ENCODE measurements around the gene STX10.
"Not testable (repeated sequence)": the region's sequence is repeated elsewhere in the genome, so short reads cannot be mapped to it uniquely, and the experiment has no call there.

The STX10 gene

GRCh38 chr19:13164343-13165161 lies 14.4 kb upstream of the STX10 start:
- no peak for DNase-seq

GRCh38 chr19:13163609-13164342 lies 13.6 kb upstream of the STX10 start:
- peak; percentile 38 for DNase-seq

DNA sequence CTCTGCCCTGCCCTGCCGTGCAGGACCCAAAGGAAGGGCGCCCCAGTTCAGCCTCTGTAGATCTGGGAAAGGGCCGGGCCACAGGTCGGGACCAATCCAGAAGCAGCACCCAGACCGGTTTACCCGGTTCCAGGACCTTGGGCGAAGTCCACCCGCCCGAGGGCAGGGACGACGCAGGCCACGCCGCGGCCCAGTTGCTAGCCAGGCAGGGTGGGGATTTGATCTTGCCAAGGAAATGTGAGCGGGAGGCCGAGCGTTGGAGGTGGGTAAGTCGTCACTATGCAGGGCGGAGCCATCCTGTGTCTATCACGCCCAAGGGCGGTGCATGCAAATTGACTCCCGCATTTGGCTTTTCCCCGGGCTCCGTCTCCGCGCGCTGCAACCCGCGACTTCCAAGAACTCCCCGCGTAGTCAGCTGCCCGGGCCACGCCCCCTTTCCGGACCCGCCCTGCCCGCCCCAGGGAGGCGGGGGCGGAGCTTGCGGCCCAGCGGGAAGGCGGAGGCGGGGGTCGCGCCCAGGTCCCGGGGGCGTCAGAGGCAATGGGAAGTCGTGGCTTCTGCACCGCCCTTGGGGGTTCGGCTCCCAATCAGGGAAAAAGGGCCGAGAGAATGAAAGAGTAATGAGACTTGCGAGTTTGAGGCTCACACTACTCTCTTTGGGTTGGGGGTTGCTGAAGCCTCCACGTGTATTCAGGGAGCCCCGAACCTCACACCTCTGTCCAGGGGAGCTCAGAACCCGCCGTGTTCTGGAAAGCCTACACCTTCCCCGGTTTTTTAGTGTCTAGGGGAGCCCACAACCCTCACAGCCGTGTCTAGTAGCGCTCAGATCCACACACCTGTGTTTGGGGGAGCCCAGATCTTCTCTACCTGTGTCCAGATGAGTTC lies 12.8 kb upstream of the STX10 start:
- DNase-seq = peak; percentile 95

DNA sequence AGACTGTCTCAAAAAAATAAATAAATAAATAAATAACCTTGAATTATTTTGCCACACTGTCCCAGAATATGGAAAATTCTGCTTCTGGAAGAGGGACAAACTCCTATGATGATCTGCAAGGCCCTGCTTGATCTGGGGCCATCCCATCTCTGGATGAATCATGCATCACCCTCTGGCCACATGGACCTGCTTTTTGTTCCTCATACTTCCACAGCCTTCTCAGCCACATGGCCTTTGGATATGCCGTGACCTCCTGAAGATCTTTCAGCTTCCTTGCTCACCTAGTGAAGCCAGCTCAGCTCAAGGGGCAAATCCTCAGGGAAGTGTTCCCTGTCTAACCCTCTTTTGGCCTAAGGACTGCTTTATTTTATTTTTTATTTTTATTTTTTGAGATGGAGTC lies 10.4 kb upstream of the STX10 start:
- DNase-seq = peak; percentile 69

GRCh38 chr19:13159713-13160112 lies 9.5 kb upstream of the STX10 start:
- no peak for DNase-seq

- peak; percentile 71 for DNase-seq
These were observed 5.5 kb upstream of the STX10 start for GRCh38 chr19:13155472-13156359.

GRCh38 chr19:13154911-13155471 lies 4.8 kb upstream of the STX10 start:
- DNase-seq = peak; percentile 71

GRCh38 chr19:13154241-13154778 lies 4.1 kb upstream of the STX10 start:
- peak; percentile 99 for DNase-seq

- DNase-seq = peak; percentile 50
These were observed 3.5 kb upstream of the STX10 start for GRCh38 chr19:13153569-13154240.

- DNase-seq = peak; percentile 96
These were observed 2.9 kb upstream of the STX10 start for GRCh38 chr19:13152974-13153568.

GRCh38 chr19:13152356-13152973 lies 2.3 kb upstream of the STX10 start:
- no peak for DNase-seq

DNA sequence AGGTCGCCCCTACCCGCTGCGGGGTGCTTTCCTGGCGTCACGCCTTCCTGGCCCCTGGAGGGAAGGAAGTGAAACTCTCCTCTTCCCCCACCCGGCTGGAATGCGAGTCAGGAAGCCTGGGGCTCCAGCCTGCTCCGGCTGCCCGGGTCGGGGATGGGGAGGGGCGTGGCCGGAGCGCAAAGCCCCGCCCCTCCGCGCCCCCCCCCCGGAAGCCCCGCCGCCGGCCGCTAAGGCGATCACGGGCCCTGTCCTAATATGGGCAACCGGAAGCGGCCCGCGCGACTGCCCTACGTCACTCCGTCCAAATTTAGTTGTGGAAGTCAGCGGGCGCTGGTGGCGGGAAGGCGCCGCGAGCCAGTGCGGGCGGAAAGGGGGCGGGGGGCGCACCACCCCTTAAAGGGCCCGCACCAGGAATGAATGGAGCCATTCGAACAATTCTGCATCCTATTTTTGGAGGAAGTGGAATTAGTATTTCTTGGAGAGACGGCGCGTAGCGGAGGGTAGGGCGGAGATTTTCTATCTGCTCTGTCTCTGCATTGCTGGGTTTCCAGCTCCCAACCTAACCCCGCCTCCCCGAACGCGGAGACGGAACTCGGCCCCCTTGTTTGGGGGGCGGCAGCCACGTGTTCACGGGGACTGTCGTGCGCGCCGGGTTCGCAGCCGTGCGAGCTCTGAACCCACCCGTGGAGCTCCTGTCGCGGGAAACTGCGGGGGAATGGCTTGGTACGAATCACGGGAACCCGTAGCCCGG lies 1.6 kb upstream of the STX10 start:
- DNase-seq = peak; percentile 97

GRCh38 chr19:13150931-13151604 lies 893 bp upstream of the STX10 start:
- no peak for DNase-seq

DNA sequence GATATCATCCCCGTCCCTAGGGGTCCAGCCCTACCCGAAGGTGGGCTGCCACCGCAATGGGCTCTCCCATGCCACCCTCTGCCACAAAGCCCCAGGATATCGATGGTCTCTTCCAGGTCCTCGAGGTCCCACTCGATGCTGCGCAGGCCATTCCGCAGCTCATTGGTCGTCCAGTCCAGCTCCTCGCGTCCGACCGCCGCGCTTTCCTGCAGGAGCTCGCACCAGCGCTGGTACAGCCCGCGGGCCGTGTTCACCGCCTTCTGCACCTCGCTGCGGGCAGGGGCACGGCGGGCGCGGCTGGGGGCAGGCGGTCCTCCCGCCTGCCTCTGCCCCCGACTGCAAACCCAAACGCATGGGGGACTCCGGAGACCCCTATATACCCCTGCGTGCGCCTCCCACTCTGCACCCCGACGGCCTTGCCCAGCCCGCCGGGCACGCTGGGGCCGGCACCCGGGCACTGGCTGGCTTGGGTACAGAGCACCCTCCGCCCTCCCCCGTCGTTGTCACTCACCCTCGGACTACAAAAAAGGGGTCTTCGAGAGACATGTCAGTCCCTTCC lies 468 bp downstream of the STX10 start:
- DNase-seq = peak; percentile 39

DNA sequence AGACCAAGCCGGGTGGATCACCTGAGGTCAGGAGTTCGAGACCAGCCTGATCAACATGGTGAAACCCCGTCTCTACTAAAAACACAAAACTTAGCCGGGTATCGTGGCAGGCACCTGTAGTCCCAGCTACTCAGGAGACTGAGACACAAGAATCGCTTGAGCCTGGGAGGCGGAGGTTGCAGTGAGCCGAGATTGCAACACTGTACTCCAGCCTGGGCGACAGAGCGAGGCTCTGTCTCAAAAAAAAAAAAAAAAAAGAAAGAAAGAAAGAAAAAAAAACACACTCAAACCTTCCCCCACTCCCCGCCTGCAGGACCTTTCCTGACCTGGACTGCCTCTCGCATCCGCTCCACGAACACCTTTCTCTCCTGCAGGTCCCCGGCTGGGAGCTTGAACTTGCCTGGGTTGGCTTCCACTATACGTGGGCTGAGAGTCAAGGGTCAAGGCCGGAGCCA lies 975 bp downstream of the STX10 start:
- DNase-seq = not testable (repeated sequence)

DNA sequence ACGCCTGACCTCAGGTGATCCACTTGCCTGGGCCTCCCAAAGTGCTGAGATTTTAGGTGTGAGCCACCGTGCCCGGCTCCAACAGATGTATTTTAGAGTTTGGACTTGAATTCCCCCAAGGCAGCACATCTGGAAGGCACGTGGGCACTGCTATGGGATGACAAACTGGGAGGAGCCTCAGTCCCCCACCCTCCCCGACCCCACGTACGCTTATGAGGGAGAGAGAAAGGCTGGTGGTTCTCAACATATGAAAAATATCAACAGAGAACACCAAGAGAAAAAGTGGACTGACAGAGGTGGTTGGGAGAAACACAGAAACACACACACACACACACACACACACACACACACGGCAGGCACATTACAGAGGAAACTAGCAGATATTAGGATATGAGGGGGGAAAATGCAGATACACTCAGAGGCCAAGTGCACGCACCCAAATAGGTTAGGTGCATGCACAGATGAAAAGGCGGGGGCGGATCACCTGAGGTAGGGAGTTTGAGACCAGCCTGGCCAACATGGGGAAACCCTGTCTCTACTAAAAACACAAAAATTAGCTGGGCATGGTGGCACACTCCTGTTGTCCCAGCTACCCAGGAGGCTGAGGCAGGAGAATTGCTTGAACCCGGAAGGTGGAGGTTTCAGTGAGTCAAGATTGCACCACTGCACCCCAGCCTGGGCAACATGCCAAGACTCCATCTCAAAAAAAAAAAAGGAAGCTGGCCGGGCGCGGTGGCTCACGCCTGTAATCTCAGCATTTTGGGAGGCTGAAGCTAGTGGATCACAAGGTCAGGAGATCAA lies 3.2 kb downstream of the STX10 start:
- DNase-seq = peak; percentile 79

DNA sequence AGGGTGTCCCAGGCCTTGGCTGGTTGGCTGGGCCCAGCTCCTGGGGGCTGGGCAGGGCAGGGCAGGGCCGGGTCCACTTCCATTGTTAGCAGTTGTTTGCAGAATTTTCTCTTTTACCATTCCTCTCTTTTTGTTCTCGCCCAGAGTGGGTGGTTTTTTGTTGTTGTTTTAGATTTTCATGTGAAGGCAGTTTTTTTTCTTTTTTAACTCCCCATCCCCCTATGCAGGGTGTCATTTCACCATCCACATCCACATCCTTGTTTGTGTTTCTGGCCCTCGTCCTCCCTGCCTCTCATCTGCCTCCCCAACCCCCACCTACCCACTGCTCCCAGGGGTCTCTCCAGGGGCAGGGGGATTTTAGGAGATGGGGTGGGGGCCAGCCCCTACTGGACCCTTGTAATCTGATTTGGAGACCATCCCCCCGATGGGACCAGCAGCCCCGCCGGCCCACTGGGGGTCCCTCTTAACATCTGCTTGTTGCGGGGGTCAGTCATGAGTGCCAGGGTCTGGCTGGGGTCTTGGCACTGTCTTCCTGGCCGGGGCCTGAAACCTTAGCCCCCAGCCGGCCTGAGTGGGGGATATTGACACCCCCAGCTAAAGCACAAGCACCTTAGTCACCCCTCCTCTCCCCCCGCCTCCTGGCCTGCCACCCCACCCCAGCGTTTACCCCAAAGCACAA lies 10.4 kb downstream of the STX10 start:
- no peak for DNase-seq

Measured in inflammatory macrophage treated with lipopolysaccharide for 4 hours (primary cell).